WERI-Rb-1 (cell line): Measurements from ENCODE around the gene CCDC18.

Experiments used
- DNase-seq: peaks from one replicate; pipeline ENCODE4 v3.0.0-alpha.2; 2020
- H3K27ac ChIP-seq: fragments of 250-450 bp; sonication (Bioruptor Pico); 2 replicates; pipeline ENCODE4 v1.5.1; 2020; ENCODE audit warnings: mild to moderate bottlenecking, moderate library complexity
- H3K27me3 ChIP-seq: fragments of 250-450 bp; sonication (Bioruptor Pico); 2 replicates; pipeline ENCODE4 v1.5.1; 2021; ENCODE audit warnings: mild to moderate bottlenecking, low read depth, moderate library complexity; ENCODE audit not compliant: insufficient read depth, severe bottlenecking
- H3K36me3 ChIP-seq: fragments of 250-450 bp; sonication (Bioruptor Pico); 2 replicates; pipeline ENCODE4 v1.5.1; 2020; ENCODE audit warnings: mild to moderate bottlenecking, moderate library complexity
- H3K4me3 ChIP-seq: 2 replicates; pipeline ENCODE4 v1.5.1; 2011; ENCODE audit warnings: low read depth, mild to moderate bottlenecking, control low read depth, low read length
- H3K9me3 ChIP-seq: fragments of 250-450 bp; sonication (Bioruptor Pico); 2 replicates; pipeline ENCODE4 v1.5.1; 2021; ENCODE audit warnings: mild to moderate bottlenecking, moderate library complexity; ENCODE audit not compliant: severe bottlenecking
- CTCF ChIP-seq: IDR thresholded peaks from 2 replicates; pipeline ENCODE4 v1.5.1; 2011; ENCODE audit warnings: low read depth, mild to moderate bottlenecking, control low read depth, inconsistent platforms, low read length

CCDC18 gene

GRCh38 chr1:93194231-93194990, 13.9 kb downstream of the CCDC18 start:
- TF ChIP-seq CTCF = no peak
- no peak overlapping the region for H3K27ac ChIP-seq
- peaks cover 17% of the 10 kb centered on the region for H3K36me3 ChIP-seq
- H3K4me3 ChIP-seq = no peak overlapping the region
- H3K27me3 ChIP-seq = no peaks in the 10 kb centered on the region
- DNase-seq = no peak
- H3K9me3 ChIP-seq = no peaks in the 10 kb centered on the region

- Histone ChIP-seq H3K27me3 (no peaks in the 10 kb centered on the region), H3K9me3 (no peaks in the 10 kb centered on the region), H3K27ac (no peak overlapping the region), H3K4me3 (no peak overlapping the region), H3K36me3 (peaks cover 20% of the 10 kb centered on the region)
- DNase-seq = no peak
- TF ChIP-seq CTCF = no peak
Measured at GRCh38 chr1:93196591-93196990, 16.1 kb downstream of the CCDC18 start.

- H3K36me3 ChIP-seq = peaks cover 29% of the 10 kb centered on the region
- no peak for DNase-seq
- H3K9me3 ChIP-seq = no peaks in the 10 kb centered on the region
- no peaks in the 10 kb centered on the region for H3K27me3 ChIP-seq
- no peak overlapping the region for H3K27ac ChIP-seq
- no peak overlapping the region for H3K4me3 ChIP-seq
- TF ChIP-seq CTCF = no peak
Measured at GRCh38 chr1:93199150-93199549, 18.6 kb downstream of the CCDC18 start.

GRCh38 chr1:93200086-93200620, 19.6 kb downstream of the CCDC18 start:
- H3K4me3 ChIP-seq = no peak overlapping the region
- no peak for TF ChIP-seq CTCF
- no peaks in the 10 kb centered on the region for H3K27me3 ChIP-seq
- no peaks in the 10 kb centered on the region for H3K9me3 ChIP-seq
- H3K27ac ChIP-seq = no peak overlapping the region
- no peak for DNase-seq
- H3K36me3 ChIP-seq = peaks cover 25% of the 10 kb centered on the region

- no peak for TF ChIP-seq CTCF
- Histone ChIP-seq H3K36me3 (peaks cover 27% of the 10 kb centered on the region), H3K4me3 (no peak overlapping the region), H3K9me3 (no peaks in the 10 kb centered on the region), H3K27me3 (no peaks in the 10 kb centered on the region), H3K27ac (no peak overlapping the region)
- DNase-seq = no peak
Measured at GRCh38 chr1:93200714-93201113, 20.2 kb downstream of the CCDC18 start.
